Keratinocyte (primary cell): ENCODE measurements around the gene ERGIC1. TPM values are rescaled to one million over a fixed set of nuclear protein-coding genes. Genes with fewer than 3 reads are reported as not detected.

Experiments
- DNase-seq: peaks from one replicate; pipeline ENCODE4 v3.0.0-alpha.2; 2011; ENCODE audit warnings: low read depth, missing footprints, low spot score
- FAIRE-seq: peaks from 2 replicates; lab custom pipeline; 2011; peaks lifted over from hg19 to GRCh38; lab: Jason Lieb, UNC
- H2AFZ ChIP-seq: 2 replicates; pipeline ENCODE4 v1.6.0; 2012; ENCODE audit warnings: low read length, control low read depth, inconsistent platforms; ENCODE audit not compliant: control insufficient read depth
- H3K27ac ChIP-seq: 2 replicates; pipeline ENCODE4 v1.5.1; 2011; ENCODE audit warnings: low read length; ENCODE audit not compliant: control insufficient read depth, insufficient read depth
- H3K27me3 ChIP-seq: 3 replicates; pipeline ENCODE4 v1.6.0; 2011; ENCODE audit warnings: low read length; ENCODE audit not compliant: control insufficient read depth, insufficient read depth; ENCODE audit errors: extremely low read depth
- H3K36me3 ChIP-seq, 2 experiments: 2 replicates in 1 of 2; 3 replicates in 1 of 2; pipeline ENCODE4 v1.5.1; 2011; ENCODE audit warnings: low read length in 2 of 2, mild to moderate bottlenecking in 1 of 2; ENCODE audit not compliant: control insufficient read depth in 2 of 2, insufficient read depth in 2 of 2; ENCODE audit errors: extremely low read depth in 1 of 2
- H3K4me1 ChIP-seq: 3 replicates; pipeline ENCODE4 v1.5.1; 2011; ENCODE audit warnings: low read length; ENCODE audit not compliant: control insufficient read depth, insufficient read depth; ENCODE audit errors: extremely low read depth
- H3K4me2 ChIP-seq: 3 replicates; pipeline ENCODE4 v1.6.0; 2011; ENCODE audit warnings: low read depth, low read length; ENCODE audit not compliant: control insufficient read depth, insufficient read depth; ENCODE audit errors: extremely low read depth
- H3K4me3 ChIP-seq, 3 experiments: fragments of 200-600 bp in 1 of 3; sonication (generic) in 1 of 3; 2 replicates in 2 of 3; 3 replicates in 1 of 3; pipeline ENCODE4 v1.5.1; 2011 to 2016; ENCODE audit warnings: low read length in 3 of 3, mild to moderate bottlenecking in 3 of 3, control low read depth in 2 of 3, inconsistent platforms in 1 of 3, low read depth in 1 of 3, mixed read lengths in 1 of 3, mixed run types in 1 of 3, moderate library complexity in 1 of 3; ENCODE audit not compliant: control insufficient read depth in 2 of 3, insufficient read depth in 2 of 3; ENCODE audit errors: extremely low read depth in 1 of 3
- H3K79me2 ChIP-seq: 2 replicates; pipeline ENCODE4 v1.6.0; 2012; ENCODE audit warnings: low read length; ENCODE audit not compliant: control insufficient read depth, insufficient read depth
- H3K9ac ChIP-seq: 3 replicates; pipeline ENCODE4 v1.6.0; 2011; ENCODE audit warnings: low read length; ENCODE audit not compliant: control insufficient read depth, insufficient read depth; ENCODE audit errors: extremely low read depth
- H3K9me1 ChIP-seq: 3 replicates; pipeline ENCODE4 v1.6.0; 2011; ENCODE audit warnings: low read length; ENCODE audit not compliant: control insufficient read depth, insufficient read depth; ENCODE audit errors: extremely low read depth
- H3K9me3 ChIP-seq: 2 replicates; pipeline ENCODE4 v1.5.1; 2012; ENCODE audit warnings: low read depth, low read length; ENCODE audit not compliant: control insufficient read depth
- H4K20me1 ChIP-seq: 3 replicates; pipeline ENCODE4 v1.6.0; 2011; ENCODE audit warnings: low read length; ENCODE audit not compliant: control insufficient read depth, insufficient read depth; ENCODE audit errors: extremely low read depth
- CTCF ChIP-seq, 3 experiments: IDR thresholded peaks in 1 of 3; conservative IDR thresholded peaks in 1 of 3; optimal IDR thresholded peaks in 1 of 3; 2 replicates in 2 of 3; 3 replicates in 1 of 3; pipeline versions ENCODE3 to v1.5.1; 2011; ENCODE audit warnings: low read length in 3 of 3, mild to moderate bottlenecking in 3 of 3, moderate library complexity in 2 of 3, control low read depth in 1 of 3, inconsistent platforms in 1 of 3; ENCODE audit not compliant: insufficient read depth in 2 of 3; ENCODE audit errors: extremely low read depth in 1 of 3
- EZH2 ChIP-seq: IDR thresholded peaks from one replicate; pipeline ENCODE4 v1.6.1; 2012; ENCODE audit warnings: inconsistent platforms, mild to moderate bottlenecking, low read length, moderate library complexity
- dilution Hi-C: fragments of 300-500 bp; cut with MboI; formaldehyde crosslinking; loops from one replicate; pipeline ENCODE4 v1.7.0; 2020; ENCODE audit warnings: low sequenced_read_pairs; ENCODE audit not compliant: extremely low pct_ligation_motif_present
- polyA plus RNA-seq, 5 experiments: library from polyadenylated mRNA; depleted of rRNA in 3 of 5; stranded (reverse) in 3 of 5; stranded (forward) in 1 of 5; unstranded in 1 of 5; fragments of >200 nt; gene quantifications; 1 replicate in 1 of 5; 2 replicates in 3 of 5; 3 replicates in 1 of 5; pipeline versions ENCODE4 v1.2.1 to v1.2.3, GENCODE V29; 2011 to 2012; ENCODE audit warnings: missing spikeins in 2 of 5, low read depth in 1 of 5, low replicate concordance in 1 of 5

Gene ERGIC1
- polyA plus RNA-seq, 1 donor (not counting 4 experiments of a cell fraction or from before 2014, with no cell fraction given), result 93.4 TPM

GRCh38 chr5:172791726-172792445 lies 42.2 kb upstream of the ERGIC1 start:
- TF ChIP-seq CTCF (optimal IDR thresholded peaks at IDR 0.05 in 1 of 3, IDR thresholded peaks at IDR 0.05 in 1 of 3, conservative IDR thresholded peaks at IDR 0.05 in 1 of 3; ENCODE audit: extremely low read depth in 1 of 3, insufficient read depth in 2 of 3, low read length in 3 of 3) (no peak), EZH2 (no peak)
- H4K20me1 ChIP-seq, result no peaks in the 10 kb centered on the region
- H3K36me3 ChIP-seq, result no peaks in the 10 kb centered on the region
- FAIRE-seq (no peak), DNase-seq (no peak)
- dilution Hi-C loops, result no loop called here
- no peaks in the 10 kb centered on the region for H3K4me1 ChIP-seq
- H3K4me2 ChIP-seq, result no peak overlapping the region
- no peaks in the 10 kb centered on the region for H3K9me3 ChIP-seq
- no peaks in the 10 kb centered on the region for H3K79me2 ChIP-seq
- H2AFZ ChIP-seq, result no peak overlapping the region
- no peaks in the 10 kb centered on the region for H3K9me1 ChIP-seq
- no peak overlapping the region for H3K27ac ChIP-seq
- H3K27me3 ChIP-seq, result no peaks in the 10 kb centered on the region
- H3K9ac ChIP-seq, result no peak overlapping the region
- H3K4me3 ChIP-seq, result no peak overlapping the region

GRCh38 chr5:172792701-172793570 lies 41.1 kb upstream of the ERGIC1 start:
- H3K27me3 ChIP-seq, result no peaks in the 10 kb centered on the region
- no peak for FAIRE-seq
- H3K4me3 ChIP-seq, result no peak overlapping the region
- dilution Hi-C loops, result no loop called here
- peaks cover 3% of the 10 kb centered on the region for H3K4me1 ChIP-seq
- H3K9me3 ChIP-seq, result no peaks in the 10 kb centered on the region
- H2AFZ ChIP-seq, result no peak overlapping the region
- no peaks in the 10 kb centered on the region for H3K36me3 ChIP-seq
- TF ChIP-seq EZH2 (no peak), CTCF (optimal IDR thresholded peaks at IDR 0.05 in 1 of 3, IDR thresholded peaks at IDR 0.05 in 1 of 3, conservative IDR thresholded peaks at IDR 0.05 in 1 of 3; ENCODE audit: extremely low read depth in 1 of 3, insufficient read depth in 2 of 3, low read length in 3 of 3) (no peak)
- H3K9me1 ChIP-seq, result no peaks in the 10 kb centered on the region
- H3K79me2 ChIP-seq, result no peaks in the 10 kb centered on the region
- H4K20me1 ChIP-seq, result no peaks in the 10 kb centered on the region
- H3K9ac ChIP-seq, result no peak overlapping the region
- no peak overlapping the region for H3K4me2 ChIP-seq
- no peak for DNase-seq
- no peak overlapping the region for H3K27ac ChIP-seq
